Neural cell (in vitro differentiated cells): ENCODE measurements around the gene MAPT. TPM values are rescaled to one million over a fixed set of nuclear protein-coding genes. Genes with fewer than 3 reads are reported as not detected.
A peak's percentile ranks its signal among the peaks of the same experiment; 100 is the strongest.

ENCODE experiments used
- H2AFZ ChIP-seq: fragments of 200-600, 300-800 bp; sonication (generic), shearing (Covaris generic); 2 replicates; pipeline ENCODE4 v1.6.0; 2014; ENCODE audit warnings: low read depth, mild to moderate bottlenecking, antibody characterized with exemption, low read length, moderate library complexity
- H3F3A ChIP-seq: fragments of 200-600 bp; shearing (Covaris generic); 2 replicates; pipeline ENCODE4 v1.6.1; 2016; ENCODE audit warnings: mild to moderate bottlenecking, moderate library complexity, mixed read lengths, antibody characterized with exemption, low read length; ENCODE audit not compliant: insufficient read depth, poor library complexity, severe bottlenecking
- H3K27ac ChIP-seq: fragments of 200-600, 300-800 bp; sonication (generic), shearing (Covaris generic); 2 replicates; pipeline ENCODE4 v1.5.1; 2014; ENCODE audit warnings: mild to moderate bottlenecking, low read length, moderate library complexity
- H3K27me3 ChIP-seq: fragments of 300-800, 200-600 bp; sonication (generic), shearing (Covaris generic); 2 replicates; pipeline ENCODE4 v1.6.0; 2014; ENCODE audit warnings: mild to moderate bottlenecking, low read depth, low read length, moderate library complexity; ENCODE audit not compliant: insufficient read depth
- H3K36me3 ChIP-seq: fragments of 300-800, 200-600 bp; sonication (generic), shearing (Covaris generic); 2 replicates; pipeline ENCODE4 v1.5.1; 2014; ENCODE audit warnings: mild to moderate bottlenecking, antibody characterized with exemption, low read length, moderate library complexity; ENCODE audit not compliant: insufficient read depth
- H3K4me2 ChIP-seq: fragments of 300-800, 200-600 bp; sonication (generic), shearing (Covaris generic); 2 replicates; pipeline ENCODE4 v1.6.0; 2014; ENCODE audit warnings: mild to moderate bottlenecking, low read length
- H3K4me3 ChIP-seq: fragments of 300-800, 200-600 bp; sonication (generic), shearing (Covaris generic); 2 replicates; pipeline ENCODE4 v1.5.1; 2014; ENCODE audit warnings: mild to moderate bottlenecking, low read length, moderate library complexity
- H3K79me2 ChIP-seq: fragments of 200-600 bp; shearing (Covaris generic); replicated peaks from 2 replicates; pipeline ENCODE4 v1.6.0; 2014; ENCODE audit warnings: mild to moderate bottlenecking, low read length, moderate library complexity; ENCODE audit not compliant: insufficient read depth
- H3K9ac ChIP-seq: fragments of 300-800, 200-600 bp; sonication (generic), shearing (Covaris generic); 2 replicates; pipeline ENCODE4 v1.6.1; 2016; ENCODE audit warnings: mild to moderate bottlenecking, low read length, mixed read lengths
- H3K9me2 ChIP-seq: fragments of 200-600 bp; shearing (Covaris generic); 2 replicates; pipeline ENCODE4 v1.6.1; 2016; ENCODE audit warnings: mild to moderate bottlenecking, low read length, mixed read lengths; ENCODE audit not compliant: insufficient read depth
- H3K9me3 ChIP-seq: fragments of 200-600, 300-800 bp; sonication (generic), shearing (Covaris generic); 2 replicates; pipeline ENCODE4 v1.6.1; 2016; ENCODE audit warnings: mild to moderate bottlenecking, mixed run types, low read length, moderate library complexity, mixed read lengths
- H4K20me1 ChIP-seq: fragments of 200-600 bp; shearing (Covaris generic); 2 replicates; pipeline ENCODE4 v1.6.1; 2016; ENCODE audit warnings: mild to moderate bottlenecking, mixed run types; ENCODE audit not compliant: insufficient read depth
- EP300 ChIP-seq: fragments of 450-650 bp; conservative IDR thresholded peaks from 2 replicates; pipeline ENCODE4 v1.6.1; 2014; ENCODE audit warnings: antibody characterized with exemption, mild to moderate bottlenecking, moderate library complexity; ENCODE audit not compliant: poor library complexity, severe bottlenecking
- EZH2 ChIP-seq: fragments of 200-600, 300-800 bp; shearing (Covaris generic), sonication (generic); IDR thresholded peaks from 2 replicates; pipeline ENCODE4 v1.6.1; 2014; ENCODE audit warnings: antibody characterized with exemption, low read length, borderline replicate concordance, mild to moderate bottlenecking; ENCODE audit not compliant: insufficient read depth, poor library complexity, severe bottlenecking
- MXI1 ChIP-seq: fragments of 450-650 bp; conservative IDR thresholded peaks from 2 replicates; pipeline ENCODE4 v1.6.1; 2014; ENCODE audit warnings: antibody characterized with exemption, mild to moderate bottlenecking; ENCODE audit not compliant: poor library complexity, severe bottlenecking
- POLR2AphosphoS5 ChIP-seq: IDR thresholded peaks from 2 replicates; pipeline ENCODE4 v1.6.1; 2012
- RAD21 ChIP-seq: fragments of 450-650 bp; conservative IDR thresholded peaks from 2 replicates; pipeline ENCODE4 v1.6.1; 2014; ENCODE audit warnings: antibody characterized with exemption, mild to moderate bottlenecking, moderate library complexity
- SMC3 ChIP-seq: fragments of 450-650 bp; conservative IDR thresholded peaks from 2 replicates; pipeline ENCODE4 v1.6.1; 2014; ENCODE audit warnings: antibody characterized with exemption, mild to moderate bottlenecking, moderate library complexity; ENCODE audit not compliant: poor library complexity
- TAF1 ChIP-seq: IDR thresholded peaks from 2 replicates; pipeline ENCODE4 v1.6.1; 2012; ENCODE audit warnings: low read depth
- polyA plus RNA-seq: library from polyadenylated mRNA; depleted of rRNA; stranded (reverse); fragments of >200 nt; gene quantifications from 2 replicates; pipeline ENCODE4 v1.2.3, GENCODE V29; 2014
- TF ChIP-seq, protein P1 (sequence below): fragments of 450-650 bp; IDR thresholded peaks from 2 replicates; pipeline ENCODE4 v1.5.1; 2014; ENCODE audit warnings: antibody characterized with exemption, mild to moderate bottlenecking, moderate library complexity; ENCODE audit not compliant: poor library complexity, severe bottlenecking
- TF ChIP-seq, protein P2 (sequence below): IDR thresholded peaks from 2 replicates; pipeline ENCODE4 v1.6.1; 2012; ENCODE audit warnings: borderline replicate concordance

Gene MAPT
- polyA plus RNA-seq, 1 donor from 2014 or later = 94.5 TPM

DNA sequence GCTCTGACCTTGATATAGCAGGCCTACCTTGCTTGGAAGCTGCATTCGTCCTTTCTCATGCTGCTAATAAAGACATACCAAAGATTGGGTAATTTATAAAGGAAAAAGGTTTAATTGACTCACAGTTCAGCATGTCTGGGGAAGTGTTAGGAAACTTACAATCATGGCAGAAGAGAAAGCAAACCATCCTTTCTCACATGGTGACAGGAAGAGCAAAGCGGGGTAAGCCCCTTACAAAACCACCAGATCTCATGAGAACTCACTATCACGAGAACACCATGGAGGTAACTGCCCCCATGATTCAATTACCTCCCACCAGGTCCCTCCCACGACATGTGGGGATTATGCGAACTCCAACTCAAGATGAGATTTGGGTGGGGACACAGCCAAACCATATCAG, 6.0 kb upstream of the MAPT start:
- no peaks in the 10 kb centered on the region for H3K9me3 ChIP-seq
- no peaks in the 10 kb centered on the region for H3K79me2 ChIP-seq
- H4K20me1 ChIP-seq = no peaks in the 10 kb centered on the region
- H3K36me3 ChIP-seq = no peaks in the 10 kb centered on the region
- H3K9ac ChIP-seq = no peak overlapping the region
- no peaks in the 10 kb centered on the region for H3F3A ChIP-seq
- H3K4me2 ChIP-seq = no peak overlapping the region
- TF ChIP-seq, protein P1, sequence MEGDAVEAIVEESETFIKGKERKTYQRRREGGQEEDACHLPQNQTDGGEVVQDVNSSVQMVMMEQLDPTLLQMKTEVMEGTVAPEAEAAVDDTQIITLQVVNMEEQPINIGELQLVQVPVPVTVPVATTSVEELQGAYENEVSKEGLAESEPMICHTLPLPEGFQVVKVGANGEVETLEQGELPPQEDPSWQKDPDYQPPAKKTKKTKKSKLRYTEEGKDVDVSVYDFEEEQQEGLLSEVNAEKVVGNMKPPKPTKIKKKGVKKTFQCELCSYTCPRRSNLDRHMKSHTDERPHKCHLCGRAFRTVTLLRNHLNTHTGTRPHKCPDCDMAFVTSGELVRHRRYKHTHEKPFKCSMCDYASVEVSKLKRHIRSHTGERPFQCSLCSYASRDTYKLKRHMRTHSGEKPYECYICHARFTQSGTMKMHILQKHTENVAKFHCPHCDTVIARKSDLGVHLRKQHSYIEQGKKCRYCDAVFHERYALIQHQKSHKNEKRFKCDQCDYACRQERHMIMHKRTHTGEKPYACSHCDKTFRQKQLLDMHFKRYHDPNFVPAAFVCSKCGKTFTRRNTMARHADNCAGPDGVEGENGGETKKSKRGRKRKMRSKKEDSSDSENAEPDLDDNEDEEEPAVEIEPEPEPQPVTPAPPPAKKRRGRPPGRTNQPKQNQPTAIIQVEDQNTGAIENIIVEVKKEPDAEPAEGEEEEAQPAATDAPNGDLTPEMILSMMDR = no peak
- TF ChIP-seq RAD21 (no peak), POLR2AphosphoS5 (no peak), SMC3 (no peak), MXI1 (no peak), EZH2 (no peak), EP300 (no peak), TAF1 (no peak)
- TF ChIP-seq, protein P2, sequence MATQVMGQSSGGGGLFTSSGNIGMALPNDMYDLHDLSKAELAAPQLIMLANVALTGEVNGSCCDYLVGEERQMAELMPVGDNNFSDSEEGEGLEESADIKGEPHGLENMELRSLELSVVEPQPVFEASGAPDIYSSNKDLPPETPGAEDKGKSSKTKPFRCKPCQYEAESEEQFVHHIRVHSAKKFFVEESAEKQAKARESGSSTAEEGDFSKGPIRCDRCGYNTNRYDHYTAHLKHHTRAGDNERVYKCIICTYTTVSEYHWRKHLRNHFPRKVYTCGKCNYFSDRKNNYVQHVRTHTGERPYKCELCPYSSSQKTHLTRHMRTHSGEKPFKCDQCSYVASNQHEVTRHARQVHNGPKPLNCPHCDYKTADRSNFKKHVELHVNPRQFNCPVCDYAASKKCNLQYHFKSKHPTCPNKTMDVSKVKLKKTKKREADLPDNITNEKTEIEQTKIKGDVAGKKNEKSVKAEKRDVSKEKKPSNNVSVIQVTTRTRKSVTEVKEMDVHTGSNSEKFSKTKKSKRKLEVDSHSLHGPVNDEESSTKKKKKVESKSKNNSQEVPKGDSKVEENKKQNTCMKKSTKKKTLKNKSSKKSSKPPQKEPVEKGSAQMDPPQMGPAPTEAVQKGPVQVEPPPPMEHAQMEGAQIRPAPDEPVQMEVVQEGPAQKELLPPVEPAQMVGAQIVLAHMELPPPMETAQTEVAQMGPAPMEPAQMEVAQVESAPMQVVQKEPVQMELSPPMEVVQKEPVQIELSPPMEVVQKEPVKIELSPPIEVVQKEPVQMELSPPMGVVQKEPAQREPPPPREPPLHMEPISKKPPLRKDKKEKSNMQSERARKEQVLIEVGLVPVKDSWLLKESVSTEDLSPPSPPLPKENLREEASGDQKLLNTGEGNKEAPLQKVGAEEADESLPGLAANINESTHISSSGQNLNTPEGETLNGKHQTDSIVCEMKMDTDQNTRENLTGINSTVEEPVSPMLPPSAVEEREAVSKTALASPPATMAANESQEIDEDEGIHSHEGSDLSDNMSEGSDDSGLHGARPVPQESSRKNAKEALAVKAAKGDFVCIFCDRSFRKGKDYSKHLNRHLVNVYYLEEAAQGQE = no peak
- H2AFZ ChIP-seq = no peak overlapping the region
- H3K27me3 ChIP-seq = no peaks in the 10 kb centered on the region
- no peak overlapping the region for H3K27ac ChIP-seq
- H3K4me3 ChIP-seq = no peak overlapping the region
- no peaks in the 10 kb centered on the region for H3K9me2 ChIP-seq

DNA sequence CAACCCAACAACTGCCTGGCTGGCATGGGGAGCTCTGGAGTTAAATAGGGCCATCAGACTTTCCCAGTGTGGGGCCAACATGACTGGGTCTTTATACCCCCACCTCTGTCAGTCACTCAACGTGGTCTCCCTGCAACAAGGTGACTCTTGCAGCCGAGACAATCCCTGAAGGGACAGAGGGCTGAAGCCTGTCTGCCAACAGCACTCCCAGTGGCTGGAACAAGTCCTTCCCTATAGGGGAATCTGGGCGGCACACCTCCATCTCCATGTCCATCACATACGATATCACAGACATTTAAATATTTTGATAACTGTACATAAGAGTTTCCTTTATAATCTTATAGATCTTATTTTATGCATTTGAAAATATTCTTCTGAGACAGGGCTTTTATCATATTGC, 4.8 kb upstream of the MAPT start:
- no peak for TF ChIP-seq TAF1
- Histone ChIP-seq H3K36me3 (no peaks in the 10 kb centered on the region), H3K79me2 (no peaks in the 10 kb centered on the region), H3K9ac (no peak overlapping the region), H3K4me2 (no peak overlapping the region), H3F3A (no peaks in the 10 kb centered on the region), H3K4me3 (no peak overlapping the region), H3K9me3 (no peaks in the 10 kb centered on the region), H3K9me2 (no peaks in the 10 kb centered on the region), H3K27ac (no peak overlapping the region), H4K20me1 (no peaks in the 10 kb centered on the region), H2AFZ (no peak overlapping the region), H3K27me3 (no peaks in the 10 kb centered on the region)

DNA sequence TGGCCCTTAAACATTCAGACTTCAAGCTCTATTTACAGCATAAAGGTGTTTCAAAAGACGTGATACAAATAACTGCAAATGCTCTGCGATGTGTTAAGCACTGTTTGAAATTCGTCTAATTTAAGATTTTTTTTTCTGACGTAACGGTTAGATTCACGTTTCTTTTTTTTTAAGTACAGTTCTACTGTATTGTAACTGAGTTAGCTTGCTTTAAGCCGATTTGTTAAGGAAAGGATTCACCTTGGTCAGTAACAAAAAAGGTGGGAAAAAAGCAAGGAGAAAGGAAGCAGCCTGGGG, 681 bp upstream of the MAPT start:
- TF ChIP-seq, protein P2 = no peak
- no peak for TF ChIP-seq MXI1
- TF ChIP-seq TAF1 = no peak
- no peak for TF ChIP-seq POLR2AphosphoS5
- no peak for TF ChIP-seq SMC3
- TF ChIP-seq, protein P1 = no peak
- no peak for TF ChIP-seq EP300
- no peak for TF ChIP-seq RAD21
- TF ChIP-seq EZH2 = no peak
- Histone ChIP-seq H3K9me2 (no peaks in the 10 kb centered on the region), H3K79me2 (peaks cover 29% of the 10 kb centered on the region), H3K36me3 (no peaks in the 10 kb centered on the region), H2AFZ (peak overlapping the region; percentile 87), H3K9ac (peak overlapping the region; percentile 99), H3K27me3 (peaks cover 7% of the 10 kb centered on the region), H3K9me3 (no peaks in the 10 kb centered on the region), H4K20me1 (no peaks in the 10 kb centered on the region), H3F3A (peaks cover 3% of the 10 kb centered on the region), H3K27ac (peak overlapping the region; percentile 75), H3K4me3 (peak overlapping the region; percentile 100), H3K4me2 (peak overlapping the region; percentile 33)
